Measurements from ENCODE around the gene PAK2. TPM values are rescaled to one million over a fixed set of nuclear protein-coding genes. Genes with fewer than 3 reads are reported as not detected.

Gene PAK2
- total and polyA plus RNA-seq, 9 of the 15 experiments (the other 6 are each of a cell fraction or from before 2014, with no cell fraction given) = 13.2 to 72.4 (median 35.7) TPM

GRCh38 chr3:196837819-196838420, 98.3 kb downstream of the PAK2 start (continued):
- TF ChIP-seq ZBTB26 (CRISPR knock-in tag; IDR thresholded peaks at IDR 0.05) = no peak
- TF ChIP-seq CTBP1 (IDR thresholded peaks at IDR 0.05; ENCODE audit: borderline replicate concordance) = no peak
- no peak for TF ChIP-seq TFE3 (CRISPR knock-in tag; IDR thresholded peaks at IDR 0.05)
- no peak for TF ChIP-seq RNF2 (IDR thresholded peaks at IDR 0.05)
- TF ChIP-seq FOXJ2 (tag; IDR thresholded peaks at IDR 0.05) = no peak
- no peak for TF ChIP-seq TCF15 (CRISPR knock-in tag; IDR thresholded peaks at IDR 0.05)
- no peak for TF ChIP-seq ATF4 (CRISPR knock-in tag; IDR thresholded peaks at IDR 0.05)
- TF ChIP-seq MYNN (IDR thresholded peaks at IDR 0.05) = no peak
- TF ChIP-seq MYNN (CRISPR knock-in tag; IDR thresholded peaks at IDR 0.05) = no peak
- no peak for TF ChIP-seq POLR2AphosphoS5 (IDR thresholded peaks at IDR 0.05; ENCODE audit: control insufficient read depth, insufficient read depth, low read depth, low read length)
- TF ChIP-seq ZNF165 (CRISPR knock-in tag; IDR thresholded peaks at IDR 0.05; ENCODE audit: borderline replicate concordance) = no peak
- no peak for TF ChIP-seq ETS2 (tag; IDR thresholded peaks at IDR 0.05; ENCODE audit: borderline replicate concordance, poor library complexity, severe bottlenecking)
- TF ChIP-seq ZKSCAN3 (CRISPR knock-in tag; IDR thresholded peaks at IDR 0.05) = no peak
- TF ChIP-seq RAD21 (CRISPR knock-in tag; conservative IDR thresholded peaks at IDR 0.05 in 1 of 2, IDR thresholded peaks at IDR 0.05 in 1 of 2) = peak; percentile 78 to 86
- peak; percentile 22; the same call in 1 of the 2 replicates for TF ChIP-seq EHMT2 (IDR thresholded peaks at IDR 0.05)
- no peak for TF ChIP-seq MBD2 (IDR thresholded peaks at IDR 0.05; ENCODE audit: borderline replicate concordance, low read depth)
- TF ChIP-seq SMARCA4 (IDR thresholded peaks at IDR 0.05) = no peak
- no peak for TF ChIP-seq ZMIZ1 (IDR thresholded peaks at IDR 0.05; ENCODE audit: low read depth in 2 of 2, low read length in 2 of 2)
- no peak for TF ChIP-seq ZKSCAN1 (IDR thresholded peaks at IDR 0.05; ENCODE audit: low read depth, low read length)
- TF ChIP-seq SRSF1 (IDR thresholded peaks at IDR 0.05; ENCODE audit: low read depth, low read length) = no peak
- no peak for TF ChIP-seq ID3 (CRISPR knock-in tag; IDR thresholded peaks at IDR 0.05)
- no peak for TF ChIP-seq ID3 (tag; IDR thresholded peaks at IDR 0.05)
